HepG2 (cell line): Measurements from ENCODE around the gene POGK. TPM values are rescaled to one million over a fixed set of nuclear protein-coding genes. Genes with fewer than 3 reads are reported as not detected.

ENCODE experiments used
- ARID2 ChIP-seq: sonication (generic); formaldehyde crosslinking; IDR thresholded peaks from 2 replicates; pipeline ENCODE4 v1.8.1; 2022; ENCODE audit warnings: mild to moderate bottlenecking, missing genetic modification reagents, borderline replicate concordance
- BRF2 ChIP-seq: sonication (generic); formaldehyde crosslinking; IDR thresholded peaks from 2 replicates; pipeline ENCODE4 v1.8.1; 2022; ENCODE audit warnings: mild to moderate bottlenecking, missing genetic modification reagents
- CEBPB ChIP-seq: IDR thresholded peaks from 2 replicates; pipeline ENCODE4 v1.6.1; 2011; ENCODE audit warnings: low read depth, low read length, improper control_type of control experiment, borderline replicate concordance
- E2F1 ChIP-seq: sonication (generic); formaldehyde crosslinking; IDR thresholded peaks from 2 replicates; pipeline ENCODE4 v1.5.0; 2020; ENCODE audit warnings: missing genetic modification reagents
- FOXO1 ChIP-seq: sonication (generic); formaldehyde crosslinking; IDR thresholded peaks from 2 replicates; pipeline ENCODE4 v1.4.0; 2020; ENCODE audit warnings: missing genetic modification reagents
- GPN1 ChIP-seq: sonication (generic); formaldehyde crosslinking; IDR thresholded peaks from 2 replicates; pipeline ENCODE4 v1.5.1; 2020; ENCODE audit warnings: missing genetic modification reagents, borderline replicate concordance
- HCFC1 ChIP-seq: fragments of 150-350 bp; IDR thresholded peaks from 2 replicates; pipeline ENCODE4 v1.6.1; 2014; ENCODE audit warnings: low read depth, low read length
- HMGXB4 ChIP-seq, 2 experiments: sonication (generic) in 1 of 2; formaldehyde crosslinking in 1 of 2; IDR thresholded peaks; 2 replicates each; pipeline versions ENCODE4 v1.4.0 to v1.6.1; 2018 to 2020; ENCODE audit warnings: missing genetic modification reagents in 2 of 2, borderline replicate concordance in 1 of 2, low read depth in 1 of 2, mild to moderate bottlenecking in 1 of 2, missing biosample characterization in 1 of 2
- IKZF4 ChIP-seq: sonication (generic); formaldehyde crosslinking; IDR thresholded peaks from 2 replicates; pipeline ENCODE4 v1.5.1; 2020; ENCODE audit warnings: borderline replicate concordance, mild to moderate bottlenecking, low read depth, missing genetic modification reagents; ENCODE audit errors: not compliant biosample characterization
- MYNN ChIP-seq: sonication (generic); formaldehyde crosslinking; IDR thresholded peaks from 2 replicates; pipeline ENCODE4 v1.4.0; 2020; ENCODE audit warnings: mild to moderate bottlenecking, low read depth, missing genetic modification reagents
- MYPOP ChIP-seq: sonication (generic); formaldehyde crosslinking; IDR thresholded peaks from 2 replicates; pipeline ENCODE4 v1.8.1; 2023; ENCODE audit warnings: mild to moderate bottlenecking, moderate library complexity, missing genetic modification reagents
- NCOA2 ChIP-seq: sonication (generic); formaldehyde crosslinking; IDR thresholded peaks from 2 replicates; pipeline ENCODE4 v1.8.0; 2022; ENCODE audit warnings: inconsistent platforms
- PHB2 ChIP-seq: fragments of 450-650 bp; IDR thresholded peaks from 2 replicates; pipeline ENCODE4 v1.6.1; 2018; ENCODE audit not compliant: partially characterized antibody
- PHF8 ChIP-seq: sonication (generic); formaldehyde crosslinking; IDR thresholded peaks from 2 replicates; pipeline ENCODE4 v1.5.0; 2020; ENCODE audit warnings: missing genetic modification reagents
- SOX5 ChIP-seq: IDR thresholded peaks from 2 replicates; pipeline ENCODE4 v1.6.1; 2016; ENCODE audit warnings: borderline replicate concordance
- XBP1 ChIP-seq: sonication (generic); formaldehyde crosslinking; IDR thresholded peaks from 2 replicates; pipeline ENCODE4 v1.5.0; 2020; ENCODE audit warnings: missing genetic modification reagents
- ZKSCAN8 ChIP-seq: IDR thresholded peaks from 2 replicates; pipeline ENCODE4 v1.6.1; 2016; ENCODE audit warnings: borderline replicate concordance, missing genetic modification reagents, missing compliant biosample characterization
- ZNF10 ChIP-seq: sonication (generic); formaldehyde crosslinking; IDR thresholded peaks from 2 replicates; pipeline ENCODE4 v1.4.0; 2020; ENCODE audit warnings: mild to moderate bottlenecking, low read depth, missing genetic modification reagents, borderline replicate concordance
- ZNF17 ChIP-seq: sonication (generic); formaldehyde crosslinking; IDR thresholded peaks from 2 replicates; pipeline ENCODE4 v1.5.0; 2020; ENCODE audit warnings: mild to moderate bottlenecking, missing genetic modification reagents
- ZNF331 ChIP-seq: sonication (generic); formaldehyde crosslinking; IDR thresholded peaks from 2 replicates; pipeline ENCODE4 v1.4.0; 2020; ENCODE audit warnings: missing genetic modification reagents
- ZNF569 ChIP-seq: sonication (generic); formaldehyde crosslinking; IDR thresholded peaks from 2 replicates; pipeline ENCODE4 v1.5.0; 2020; ENCODE audit warnings: mild to moderate bottlenecking, missing genetic modification reagents, moderate library complexity, borderline replicate concordance
- ZNF616 ChIP-seq: sonication (generic); formaldehyde crosslinking; IDR thresholded peaks from 2 replicates; pipeline ENCODE4 v1.5.0; 2020; ENCODE audit warnings: low read depth, mild to moderate bottlenecking, missing genetic modification reagents
- ZSCAN9 ChIP-seq: IDR thresholded peaks from 2 replicates; pipeline ENCODE4 v1.6.1; 2016; ENCODE audit warnings: borderline replicate concordance
- polyA plus RNA-seq, 8 experiments: library from polyadenylated mRNA; depleted of rRNA in 3 of 8; stranded (reverse) in 7 of 8; unstranded in 1 of 8; fragments of >200 nt; fragmentation: Illumina TruSeq in 4 of 8; extraction: Trizol in 4 of 8; gene quantifications; 2 replicates each; pipeline versions ENCODE4 v1.2.1 to v1.2.3, GENCODE V29; 2011 to 2016; ENCODE audit warnings: low read depth in 4 of 8, missing spikeins in 1 of 8, mixed read lengths in 1 of 8; ENCODE audit not compliant: insufficient read depth in 1 of 8
- total RNA-seq, 5 experiments: library from RNA; depleted of rRNA; stranded (reverse); fragments of >200 nt; fragmentation: Illumina TruSeq; extraction: Trizol; gene quantifications; 2 replicates each; pipeline ENCODE4 v1.2.3, GENCODE V29; 2016; ENCODE audit warnings: low read depth in 1 of 5

The POGK gene
- total and polyA plus RNA-seq, 2 of the 13 experiments (the other 11 are each of a cell fraction or from before 2014, with no cell fraction given): 4.8 to 16.2 TPM

GRCh38 chr1:166838766-166839599, at the start of gene POGK (continued):
- TF ChIP-seq HMGXB4 (CRISPR knock-in tag; IDR thresholded peaks at IDR 0.05; ENCODE audit: borderline replicate concordance in 1 of 2, low read depth in 1 of 2) (peak; percentile 61 to 69; a peak in 3 of 4 replicates), ZNF331 (peak; percentile 15; the same call in 1 of the 2 replicates), E2F1 (CRISPR knock-in tag) (0 out of 2 replicates have a peak, but pooled peaks have one; percentile 58), GPN1 (CRISPR knock-in tag) (peak; percentile 80; the same call in 1 of the 2 replicates), MYPOP (CRISPR knock-in tag) (peak; percentile 37; the same call in 1 of the 2 replicates), FOXO1 (CRISPR knock-in tag) (peak; percentile 79; the same call in 1 of the 2 replicates), SOX5 (CRISPR knock-in tag) (no peak), BRF2 (CRISPR knock-in tag) (peak; percentile 87; the same call in 1 of the 2 replicates), ZNF17 (CRISPR knock-in tag) (no peak), HCFC1 (no peak), ZNF569 (CRISPR knock-in tag) (no peak), NCOA2 (CRISPR knock-in tag) (peak; percentile 56; the same call in 1 of the 2 replicates), MYNN (no peak), ZNF616 (CRISPR knock-in tag) (peak; percentile 95), ZSCAN9 (CRISPR knock-in tag) (no peak), PHB2 (no peak), IKZF4 (peak; percentile 87), CEBPB (no peak), XBP1 (no peak; the same call in 1 of the 2 replicates), ARID2 (CRISPR knock-in tag) (no peak), ZKSCAN8 (CRISPR knock-in tag) (0 out of 2 replicates have a peak, but pooled peaks have one; percentile 52), PHF8 (peak; percentile 93), ZNF10 (no peak)
